ENCODE data around the gene VPS4B.

Gene VPS4B

DNA sequence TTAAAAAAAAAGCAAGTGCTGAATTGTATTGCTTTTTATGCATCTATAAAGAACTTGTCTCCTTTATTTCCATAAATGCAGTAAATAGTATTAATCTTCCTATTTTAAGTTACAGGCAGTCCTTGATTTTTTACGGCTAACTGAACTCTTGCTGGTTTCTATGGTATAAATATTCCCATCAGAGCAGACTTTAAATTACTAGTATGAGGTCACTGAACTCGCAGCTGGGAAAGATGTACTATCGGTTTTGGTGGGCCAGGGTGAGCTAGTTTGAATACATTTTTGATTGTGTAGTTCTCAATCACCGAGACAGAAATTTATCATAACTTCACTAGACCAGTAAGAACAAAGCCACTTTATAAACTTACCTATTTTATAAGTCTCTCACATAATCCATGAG is 34.4 kb downstream of the VPS4B start:
- TF ChIP-seq, protein P1, sequence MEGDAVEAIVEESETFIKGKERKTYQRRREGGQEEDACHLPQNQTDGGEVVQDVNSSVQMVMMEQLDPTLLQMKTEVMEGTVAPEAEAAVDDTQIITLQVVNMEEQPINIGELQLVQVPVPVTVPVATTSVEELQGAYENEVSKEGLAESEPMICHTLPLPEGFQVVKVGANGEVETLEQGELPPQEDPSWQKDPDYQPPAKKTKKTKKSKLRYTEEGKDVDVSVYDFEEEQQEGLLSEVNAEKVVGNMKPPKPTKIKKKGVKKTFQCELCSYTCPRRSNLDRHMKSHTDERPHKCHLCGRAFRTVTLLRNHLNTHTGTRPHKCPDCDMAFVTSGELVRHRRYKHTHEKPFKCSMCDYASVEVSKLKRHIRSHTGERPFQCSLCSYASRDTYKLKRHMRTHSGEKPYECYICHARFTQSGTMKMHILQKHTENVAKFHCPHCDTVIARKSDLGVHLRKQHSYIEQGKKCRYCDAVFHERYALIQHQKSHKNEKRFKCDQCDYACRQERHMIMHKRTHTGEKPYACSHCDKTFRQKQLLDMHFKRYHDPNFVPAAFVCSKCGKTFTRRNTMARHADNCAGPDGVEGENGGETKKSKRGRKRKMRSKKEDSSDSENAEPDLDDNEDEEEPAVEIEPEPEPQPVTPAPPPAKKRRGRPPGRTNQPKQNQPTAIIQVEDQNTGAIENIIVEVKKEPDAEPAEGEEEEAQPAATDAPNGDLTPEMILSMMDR (IDR thresholded peaks at IDR 0.05), result no peak
- Histone ChIP-seq H3K4me3 (ENCODE audit: low read depth in 1 of 2, low read length in 1 of 2) (no peak overlapping the region), H3K4me1 (ENCODE audit: control insufficient read depth in 1 of 2, insufficient read depth in 1 of 2, low read depth in 1 of 2, low read length in 1 of 2) (no peaks in the 10 kb centered on the region), H3K36me3 (peaks cover 58% of the 10 kb centered on the region), H3K27me3 (no peaks in the 10 kb centered on the region), H3K27ac (no peak overlapping the region), H3K9me3 (no peaks in the 10 kb centered on the region)

DNA sequence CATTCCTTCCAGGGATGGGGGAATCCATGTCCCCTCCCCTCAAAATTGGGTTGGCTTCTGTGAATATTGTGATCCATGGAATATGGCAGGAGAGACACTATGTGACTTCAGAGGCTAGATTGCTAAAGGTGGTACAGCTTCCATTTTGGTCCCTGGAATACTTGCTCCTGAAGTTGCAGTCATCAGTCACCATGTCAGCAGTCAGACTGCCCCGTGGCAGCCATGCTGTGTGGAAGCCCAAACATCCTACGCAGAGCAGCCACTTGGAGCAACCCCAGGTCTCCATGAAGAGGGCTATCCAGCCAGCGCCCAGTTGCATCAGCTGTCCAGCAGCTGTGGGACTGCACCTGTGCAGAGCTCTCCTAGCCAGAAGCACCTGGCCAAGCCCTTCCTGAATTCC is 39.4 kb downstream of the VPS4B start:
- Histone ChIP-seq H3K4me3 (ENCODE audit: low read depth in 1 of 2, low read length in 1 of 2) (no peak overlapping the region), H3K27ac (no peak overlapping the region), H3K36me3 (peaks cover 9% of the 10 kb centered on the region), H3K27me3 (peaks cover 22% of the 10 kb centered on the region), H3K4me1 (ENCODE audit: control insufficient read depth in 1 of 2, insufficient read depth in 1 of 2, low read depth in 1 of 2, low read length in 1 of 2) (no peaks in the 10 kb centered on the region), H3K9me3 (no peaks in the 10 kb centered on the region)
- TF ChIP-seq, protein P1 (IDR thresholded peaks at IDR 0.05), result no peak

DNA sequence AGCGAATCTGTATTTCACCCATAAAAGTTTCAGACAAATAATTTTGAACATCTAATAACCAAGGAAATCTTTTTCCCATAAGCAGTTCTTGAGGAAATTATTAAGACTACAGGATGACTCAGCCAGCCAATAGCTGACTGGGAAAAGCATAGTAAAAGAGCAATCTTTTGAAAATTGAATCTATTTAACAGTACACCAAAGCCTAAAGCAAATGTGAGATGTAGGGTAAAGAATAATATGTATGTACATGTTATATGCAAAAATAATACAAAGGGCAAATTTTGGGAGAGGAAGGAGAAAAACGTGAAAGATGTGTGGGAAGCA is 42.7 kb downstream of the VPS4B start:
- Histone ChIP-seq H3K4me1 (ENCODE audit: control insufficient read depth in 1 of 2, insufficient read depth in 1 of 2, low read depth in 1 of 2, low read length in 1 of 2) (no peaks in the 10 kb centered on the region), H3K27ac (no peak overlapping the region), H3K36me3 (no peaks in the 10 kb centered on the region), H3K4me3 (ENCODE audit: low read depth in 1 of 2, low read length in 1 of 2) (no peak overlapping the region), H3K27me3 (peaks cover 22% of the 10 kb centered on the region), H3K9me3 (no peaks in the 10 kb centered on the region)
- TF ChIP-seq, protein P1 (IDR thresholded peaks at IDR 0.05), result no peak

DNA sequence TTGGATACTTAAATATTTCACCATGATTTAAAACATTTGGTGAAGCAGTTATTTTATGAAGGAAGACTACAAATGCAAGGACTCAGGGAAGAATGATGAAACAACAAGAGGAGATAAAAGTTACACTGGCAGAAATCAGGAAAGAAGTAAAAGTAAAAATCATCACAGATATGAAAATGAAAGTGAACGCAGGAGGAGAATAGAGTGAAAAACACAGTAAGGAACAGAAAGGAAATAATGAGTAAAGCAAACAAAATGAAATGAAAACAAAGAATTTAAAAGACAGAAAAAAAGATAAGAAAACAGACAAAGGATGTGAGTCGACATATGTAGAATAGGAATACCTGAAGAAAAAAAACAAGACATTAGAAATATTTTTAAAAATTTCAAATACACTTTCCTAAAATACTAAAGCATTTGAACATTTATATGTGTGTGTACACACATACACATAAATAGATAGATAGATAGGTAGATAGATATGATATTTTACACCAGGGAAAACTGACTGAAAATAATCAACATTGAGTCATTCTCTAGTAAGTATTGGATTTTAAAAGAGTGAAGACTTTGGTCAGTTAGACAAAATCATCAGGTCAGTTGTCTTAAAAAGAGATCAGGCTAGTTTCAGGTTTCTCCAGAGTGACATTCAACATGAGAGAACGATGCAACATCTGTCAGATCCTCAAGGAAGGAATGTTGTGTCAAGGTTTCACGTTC is 43.2 kb downstream of the VPS4B start:
- no peak overlapping the region for H3K4me3 ChIP-seq (ENCODE audit: low read depth in 1 of 2, low read length in 1 of 2)

DNA sequence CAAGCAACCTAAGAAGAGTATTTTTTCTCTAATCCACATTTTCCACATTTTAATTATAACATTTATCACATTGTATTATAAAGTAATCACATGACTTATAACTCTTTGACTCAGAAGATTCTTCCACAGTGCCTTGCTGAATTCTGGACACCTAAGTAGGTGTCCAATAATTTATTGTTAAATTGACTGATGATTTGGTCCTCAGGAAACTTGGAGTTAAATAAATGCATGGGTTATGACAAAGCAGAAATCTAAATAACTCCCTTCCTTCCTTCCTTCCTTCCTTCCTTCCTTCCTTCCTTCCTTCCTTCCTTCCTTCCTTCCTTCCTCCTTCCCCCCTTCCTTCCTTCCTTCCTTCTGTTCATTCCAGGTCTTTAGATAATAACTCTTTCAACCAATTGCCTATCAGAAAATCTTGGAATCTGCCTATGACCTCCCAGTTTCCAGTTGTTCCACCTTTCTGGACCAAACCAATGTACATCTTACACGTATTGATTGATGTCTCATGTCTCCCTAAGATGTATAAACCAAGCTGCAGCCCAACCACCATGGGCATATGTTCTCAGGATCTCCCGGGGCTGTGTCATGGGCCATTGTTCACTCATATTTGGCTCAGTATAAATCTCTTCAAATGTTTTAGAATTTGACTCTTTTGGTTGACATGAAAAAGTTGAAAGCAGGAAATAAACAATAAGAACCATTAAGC is 44.8 kb downstream of the VPS4B start:
- Histone ChIP-seq H3K27me3 (peaks cover 26% of the 10 kb centered on the region), H3K36me3 (no peaks in the 10 kb centered on the region), H3K4me1 (ENCODE audit: control insufficient read depth in 1 of 2, insufficient read depth in 1 of 2, low read depth in 1 of 2, low read length in 1 of 2) (no peaks in the 10 kb centered on the region)

More for the DNA sequence above, 43.2 kb downstream of the VPS4B start:
- no peaks in the 10 kb centered on the region for H3K4me1 ChIP-seq (ENCODE audit: control insufficient read depth in 1 of 2, insufficient read depth in 1 of 2, low read depth in 1 of 2, low read length in 1 of 2)
- no peaks in the 10 kb centered on the region for H3K9me3 ChIP-seq
- no peaks in the 10 kb centered on the region for H3K36me3 ChIP-seq
- TF ChIP-seq, protein P1 (IDR thresholded peaks at IDR 0.05), result no peak
- H3K27me3 ChIP-seq, result peaks cover 22% of the 10 kb centered on the region
- no peak overlapping the region for H3K27ac ChIP-seq

More for the DNA sequence above, 44.8 kb downstream of the VPS4B start:
- TF ChIP-seq, protein P1 (IDR thresholded peaks at IDR 0.05), result no peak
- Histone ChIP-seq H3K4me3 (ENCODE audit: low read depth in 1 of 2, low read length in 1 of 2) (no peak overlapping the region), H3K9me3 (no peaks in the 10 kb centered on the region), H3K27ac (no peak overlapping the region)
